Mucosa of descending colon (tissue), 3 donors: ENCODE data around the gene SMIM32. TPM values are rescaled to one million over a fixed set of nuclear protein-coding genes. Genes with fewer than 3 reads are reported as not detected.

ENCODE experiments used
- ATAC-seq: fragments of 200-7000 bp; cut with Tn5 transposase; one replicate; pipeline ENCODE4 v1.9.1; 2020; ENCODE audit warnings: mild to moderate bottlenecking, moderate library complexity
- DNase-seq, 3 donors: peaks; one replicate each; pipeline ENCODE4 v3.0.0-alpha.2; 2020
- H3K36me3 ChIP-seq: fragments of 200-600 bp; one replicate; pipeline ENCODE4 v1.8.0; 2021; ENCODE audit warnings: low read depth, mild to moderate bottlenecking
- H3K4me1 ChIP-seq: fragments of 200-600 bp; one replicate; pipeline ENCODE4 v1.8.0; 2021; ENCODE audit warnings: low read depth, mild to moderate bottlenecking
- H3K4me3 ChIP-seq: fragments of 200-600 bp; one replicate; pipeline ENCODE4 v1.8.0; 2021; ENCODE audit warnings: mild to moderate bottlenecking
- H3K9me3 ChIP-seq: fragments of 200-600 bp; one replicate; pipeline ENCODE4 v1.8.0; 2021; ENCODE audit warnings: mild to moderate bottlenecking
- intact Hi-C, 2 donors: fragments of 100-400 bp; cut with DNase I in 1 of 2; cut with micrococcal nuclease in 1 of 2; formaldehyde crosslinking; loops; one replicate each; pipeline versions ENCODE4 v1.11.0 to v1.11.1; 2022; cut with DNase I, micrococcal nuclease
- long read RNA-seq, 2 donors: library from polyadenylated mRNA; unstranded; transcript quantifications; one replicate each; pipeline ENCODE4 v2.0.0, GENCODE V29; 2019 to 2021
- total RNA-seq, 3 donors: library from RNA; stranded (reverse); fragmentation: NEBNext Ultra II Directional in 2 of 3; extraction: Animal tissue kit (Norgen Biotek cat#: 25700) in 2 of 3; gene quantifications; one replicate each; pipeline versions ENCODE4 v1.2.1 to v1.2.4, GENCODE V29; 2021 to 2023
- TF ChIP-seq, protein P1 (sequence below): fragments of 200-600 bp; IDR thresholded peaks from one replicate; pipeline ENCODE4 v1.8.0; 2022; ENCODE audit warnings: antibody characterized with exemption, mild to moderate bottlenecking
- donor health status: DM: no; HTN: no; CAD: no; lungs with moderate emphysema.
- donor health status: DM: no; HTN: no; CAD: no.
- donor health status: DM: no; HTN: yes; CAD: no.

Gene SMIM32
- total RNA-seq = 10 to 100 TPM in 1 of 3 donors, 1 to 10 TPM in 2; 1.3 to 14.4 (median 7.9) TPM
- long read RNA-seq, donor 1, partial matches to known transcripts = 0 of 3 reads
- long read RNA-seq, donor 1, other reads (novel, unspliced or antisense) = 0 of 3 reads
- long read RNA-seq, donor 2, transcript SMIM32-201 (1 exons, 1,667 nt) = major isoform, 25 of 25 reads
- long read RNA-seq, donor 2, partial matches to known transcripts = 0 of 25 reads
- long read RNA-seq, donor 2, other reads (novel, unspliced or antisense) = 0 of 25 reads

GRCh38 chr5:136192526-136193321 is at the start of gene SMIM32:
SMIM32 (minus strand) TSS chr5:136193162; CDS start chr5:136192524, 638 bp downstream.
- DNase-seq = peak; percentile 66 to 71 (median 70)
- peak; percentile 58 for ATAC-seq
- intact Hi-C loops = no loop called here
- H3K4me1 ChIP-seq = peaks cover 31% of the 10 kb centered on the region
- H3K4me3 ChIP-seq = peak within 1 kb of the TSS; percentile 23
- H3K9me3 ChIP-seq = no peaks in the 10 kb centered on the region
- TF ChIP-seq, protein P1, sequence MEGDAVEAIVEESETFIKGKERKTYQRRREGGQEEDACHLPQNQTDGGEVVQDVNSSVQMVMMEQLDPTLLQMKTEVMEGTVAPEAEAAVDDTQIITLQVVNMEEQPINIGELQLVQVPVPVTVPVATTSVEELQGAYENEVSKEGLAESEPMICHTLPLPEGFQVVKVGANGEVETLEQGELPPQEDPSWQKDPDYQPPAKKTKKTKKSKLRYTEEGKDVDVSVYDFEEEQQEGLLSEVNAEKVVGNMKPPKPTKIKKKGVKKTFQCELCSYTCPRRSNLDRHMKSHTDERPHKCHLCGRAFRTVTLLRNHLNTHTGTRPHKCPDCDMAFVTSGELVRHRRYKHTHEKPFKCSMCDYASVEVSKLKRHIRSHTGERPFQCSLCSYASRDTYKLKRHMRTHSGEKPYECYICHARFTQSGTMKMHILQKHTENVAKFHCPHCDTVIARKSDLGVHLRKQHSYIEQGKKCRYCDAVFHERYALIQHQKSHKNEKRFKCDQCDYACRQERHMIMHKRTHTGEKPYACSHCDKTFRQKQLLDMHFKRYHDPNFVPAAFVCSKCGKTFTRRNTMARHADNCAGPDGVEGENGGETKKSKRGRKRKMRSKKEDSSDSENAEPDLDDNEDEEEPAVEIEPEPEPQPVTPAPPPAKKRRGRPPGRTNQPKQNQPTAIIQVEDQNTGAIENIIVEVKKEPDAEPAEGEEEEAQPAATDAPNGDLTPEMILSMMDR = no peak
- H3K36me3 ChIP-seq = no peaks in the 10 kb centered on the region

- TF ChIP-seq, protein P1 = no peak
- intact Hi-C loops = no loop called here
- H3K36me3 ChIP-seq = no peaks in the 10 kb centered on the region
- ATAC-seq = no peak
- H3K4me3 ChIP-seq = no peak overlapping the region
- H3K4me1 ChIP-seq = no peaks in the 10 kb centered on the region
- no peak for DNase-seq
- H3K9me3 ChIP-seq = no peaks in the 10 kb centered on the region
Observed at GRCh38 chr5:136242611-136243010, 49.6 kb upstream of the SMIM32 start.

GRCh38 chr5:136242136-136242535 is 49.2 kb upstream of the SMIM32 start:
- H3K4me3 ChIP-seq = no peak overlapping the region
- TF ChIP-seq, protein P1 = no peak
- ATAC-seq = no peak
- no peaks in the 10 kb centered on the region for H3K9me3 ChIP-seq
- no peaks in the 10 kb centered on the region for H3K36me3 ChIP-seq
- no peak for DNase-seq
- H3K4me1 ChIP-seq = no peaks in the 10 kb centered on the region
- intact Hi-C loops = no loop called here

GRCh38 chr5:136240894-136241293 is 47.9 kb upstream of the SMIM32 start:
- Histone ChIP-seq H3K36me3 (no peaks in the 10 kb centered on the region), H3K4me1 (no peaks in the 10 kb centered on the region), H3K9me3 (no peaks in the 10 kb centered on the region), H3K4me3 (no peak overlapping the region)
- DNase-seq (no peak), ATAC-seq (no peak)
- intact Hi-C loops = no loop called here
- TF ChIP-seq, protein P1 = no peak

GRCh38 chr5:136236479-136237083 is 43.6 kb upstream of the SMIM32 start:
- Histone ChIP-seq H3K4me1 (no peaks in the 10 kb centered on the region), H3K36me3 (no peaks in the 10 kb centered on the region), H3K9me3 (no peaks in the 10 kb centered on the region), H3K4me3 (no peak overlapping the region)
- intact Hi-C loops = no loop called here
- TF ChIP-seq, protein P1 = no peak
- DNase-seq (no peak), ATAC-seq (no peak)
